ENCODE data around the gene LONP2. TPM values are rescaled to one million over a fixed set of nuclear protein-coding genes. Genes with fewer than 3 reads are reported as not detected.

The LONP2 gene
- total RNA-seq, 1 donor from 2014 or later, result 80.4 TPM

GRCh38 chr16:48405153-48405552 lies 161.1 kb downstream of the LONP2 start:
- peaks cover 6% of the 10 kb centered on the region for H3K4me1 Mint-ChIP-seq
- no peaks in the 10 kb centered on the region for H3K9me3 Mint-ChIP-seq

GRCh38 chr16:48405907-48406306 lies 161.8 kb downstream of the LONP2 start:
- H3K36me3 Mint-ChIP-seq, result no peaks in the 10 kb centered on the region
- H3K9me3 Mint-ChIP-seq, result no peaks in the 10 kb centered on the region
- H3K27ac Mint-ChIP-seq, result no peak overlapping the region
- no peak for TF ChIP-seq CTCF (IDR thresholded peaks at IDR 0.05; ENCODE audit: unreplicated experiment)
- no peaks in the 10 kb centered on the region for H3K27me3 Mint-ChIP-seq (ENCODE audit: low read depth)
- peaks cover 6% of the 10 kb centered on the region for H3K4me1 Mint-ChIP-seq
- H3K4me3 Mint-ChIP-seq, result no peak overlapping the region
- DNase-seq (ENCODE audit: low spot score in 2 of 2, unreplicated experiment in 2 of 2), result no peak

More at GRCh38 chr16:48405153-48405552, 161.1 kb downstream of the LONP2 start:
- TF ChIP-seq CTCF (IDR thresholded peaks at IDR 0.05; ENCODE audit: unreplicated experiment), result no peak
- H3K27me3 Mint-ChIP-seq (ENCODE audit: low read depth), result no peaks in the 10 kb centered on the region
- H3K4me3 Mint-ChIP-seq, result no peak overlapping the region
- no peaks in the 10 kb centered on the region for H3K36me3 Mint-ChIP-seq
- no peak overlapping the region for H3K27ac Mint-ChIP-seq
- no peak for DNase-seq (ENCODE audit: low spot score in 2 of 2, unreplicated experiment in 2 of 2)

Other genes starting within 250 kb of the LONP2 start
- not detected in 3 replicates for gene ABCC12, start 88.3 kb upstream of the LONP2 start, total RNA-seq
- gene ABCC11, start 3.2 kb downstream of the LONP2 start, total RNA-seq, result 0.18 to 0.60 TPM (median 0.47 TPM) in 3 replicates
- 41.5 to 44.0 TPM (median 43.8 TPM) in 3 replicates for gene SIAH1, start 141.1 kb downstream of the LONP2 start, total RNA-seq

Data from mesothelial cell of epicardium (in vitro differentiated cells).